Measurements from ENCODE around the gene SHISAL1.

The SHISAL1 gene

GRCh38 chr22:44312766-44313165 lies at the start of gene SHISAL1:
Gene SHISAL1 (minus strand): TSS chr22:44312951. CDS start chr22:44300945, 12,006 bp downstream.
- ATAC-seq, result no peak

DNA sequence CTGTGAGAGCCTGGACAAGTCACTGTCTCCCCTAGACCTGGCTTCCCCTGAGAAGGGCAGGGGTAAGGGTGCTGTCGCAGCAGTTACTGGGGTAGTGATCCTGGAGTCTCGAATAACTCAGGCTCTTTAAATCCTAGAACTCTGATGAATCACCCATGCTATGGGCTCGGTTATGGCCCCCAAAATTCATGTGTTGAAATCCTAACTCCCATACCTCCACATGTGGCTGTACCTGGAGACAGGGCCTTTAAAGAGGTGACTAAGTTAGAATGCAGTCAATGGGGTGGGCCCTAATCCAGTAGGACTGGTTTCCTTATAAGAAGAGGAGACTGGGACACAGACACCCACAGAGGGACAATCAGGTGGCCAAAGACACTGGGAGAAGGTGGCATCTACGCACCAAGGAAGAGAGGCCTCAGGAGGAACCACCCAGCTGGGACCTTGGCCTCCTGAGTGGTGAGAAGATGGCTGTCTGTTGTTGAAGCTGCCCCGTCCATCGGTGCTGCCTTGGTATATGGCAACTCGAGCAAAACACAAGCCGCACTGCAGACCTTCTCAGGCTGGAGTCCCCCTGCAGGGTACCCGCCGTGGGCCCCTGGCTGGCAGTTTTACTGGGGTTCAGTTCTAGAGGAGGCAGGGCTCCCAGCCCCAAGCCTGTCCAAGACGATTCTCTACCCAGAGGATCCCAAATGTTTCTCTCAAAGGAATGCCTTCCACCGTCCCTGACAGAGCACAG lies 48.8 kb upstream of the SHISAL1 start:
- ATAC-seq, result no peak

- ATAC-seq, result no peak
Measured at GRCh38 chr22:44360668-44361381, 48.1 kb upstream of the SHISAL1 start.

GRCh38 chr22:44360306-44360667 lies 47.5 kb upstream of the SHISAL1 start:
- ATAC-seq, result no peak

DNA sequence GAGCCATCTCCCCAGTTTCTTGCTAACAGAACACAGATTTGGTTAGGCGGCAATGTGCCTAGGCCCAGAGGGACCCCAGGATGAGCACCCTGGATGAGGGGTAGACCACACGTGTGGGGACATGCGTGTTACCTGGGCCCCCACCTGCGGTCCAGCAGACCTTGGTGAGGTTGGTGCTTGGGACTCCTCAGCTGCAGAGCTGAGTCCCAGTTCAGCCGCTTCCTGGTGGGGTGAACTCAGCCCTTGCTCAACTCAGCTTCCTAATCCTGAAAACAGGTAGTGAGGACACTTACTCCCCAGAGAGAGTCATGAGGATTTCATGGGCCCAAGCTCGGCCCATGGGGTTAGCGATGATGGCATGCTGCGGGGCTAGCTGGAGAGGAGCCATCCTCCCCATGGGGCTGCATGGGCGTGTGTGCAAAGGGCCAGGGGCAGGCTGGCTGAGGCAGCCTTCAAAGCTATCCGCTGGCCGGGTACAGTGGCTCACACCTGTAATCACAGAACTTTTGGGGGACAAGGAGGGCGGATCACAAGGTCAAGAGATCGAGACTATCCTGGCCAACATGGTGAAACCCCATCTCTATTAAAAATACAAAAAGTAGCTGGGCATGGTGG lies 46.9 kb upstream of the SHISAL1 start:
- ATAC-seq, result no peak

- ATAC-seq, result no peak
Measured at GRCh38 chr22:44358709-44359440, 46.1 kb upstream of the SHISAL1 start.

DNA sequence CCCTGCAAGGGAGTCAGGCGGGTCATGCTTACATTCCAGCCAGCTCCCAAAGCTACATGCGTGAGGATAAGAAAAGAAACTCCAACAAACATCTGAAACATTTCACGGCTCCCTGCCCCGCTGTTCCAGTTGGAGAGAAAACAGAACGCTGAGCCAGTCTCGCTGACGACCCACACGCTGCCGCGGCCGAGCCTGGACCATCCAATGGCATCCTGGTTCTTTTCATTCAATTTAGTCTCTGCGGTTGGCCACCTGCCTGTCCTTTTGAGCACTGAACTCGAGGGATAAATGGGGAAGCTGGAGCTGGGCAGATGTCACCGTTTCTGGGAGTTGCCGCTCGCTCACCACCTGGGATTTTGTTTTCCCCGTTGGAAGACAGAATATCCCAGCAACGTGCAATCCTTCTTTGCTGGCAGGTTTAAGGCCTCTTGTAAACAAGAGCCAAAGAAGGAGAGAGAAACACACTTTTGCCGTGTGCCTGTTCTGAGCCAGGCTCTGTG lies 45.3 kb upstream of the SHISAL1 start:
- ATAC-seq, result no peak

DNA sequence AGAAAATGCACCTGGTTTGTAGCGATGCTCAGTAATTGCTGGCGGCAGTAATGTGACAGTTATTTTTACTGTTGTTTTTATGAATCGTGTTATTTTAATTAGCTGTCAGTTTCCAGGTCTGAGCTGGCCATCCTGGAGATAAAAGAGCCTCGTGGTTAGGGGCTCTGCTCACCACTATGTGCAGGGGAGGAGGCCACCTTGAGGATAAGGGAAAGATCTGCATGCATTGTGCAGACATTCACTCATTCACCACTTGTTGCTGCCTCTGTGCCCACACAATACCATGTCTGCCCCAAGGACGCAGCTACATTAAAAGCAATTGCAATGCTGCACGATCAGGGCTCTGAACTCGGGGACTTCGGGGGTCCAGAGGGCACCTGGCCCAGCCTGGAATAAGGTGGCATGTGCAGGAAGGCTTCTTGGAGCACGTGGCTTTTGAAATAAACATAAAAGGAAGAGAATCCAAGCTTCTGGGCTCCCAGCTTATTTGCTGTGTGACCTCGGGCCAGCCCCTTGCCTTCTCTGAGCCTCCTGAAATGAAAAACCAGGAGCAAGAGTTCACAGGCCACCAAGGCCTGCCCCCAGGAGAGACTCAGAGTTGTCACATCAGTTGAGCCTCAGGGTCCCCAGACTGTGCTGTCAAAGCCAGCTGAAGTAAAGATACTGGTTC lies 44.7 kb upstream of the SHISAL1 start:
- ATAC-seq, result no peak

GRCh38 chr22:44355716-44356070 lies 42.9 kb upstream of the SHISAL1 start:
- no peak for ATAC-seq

DNA sequence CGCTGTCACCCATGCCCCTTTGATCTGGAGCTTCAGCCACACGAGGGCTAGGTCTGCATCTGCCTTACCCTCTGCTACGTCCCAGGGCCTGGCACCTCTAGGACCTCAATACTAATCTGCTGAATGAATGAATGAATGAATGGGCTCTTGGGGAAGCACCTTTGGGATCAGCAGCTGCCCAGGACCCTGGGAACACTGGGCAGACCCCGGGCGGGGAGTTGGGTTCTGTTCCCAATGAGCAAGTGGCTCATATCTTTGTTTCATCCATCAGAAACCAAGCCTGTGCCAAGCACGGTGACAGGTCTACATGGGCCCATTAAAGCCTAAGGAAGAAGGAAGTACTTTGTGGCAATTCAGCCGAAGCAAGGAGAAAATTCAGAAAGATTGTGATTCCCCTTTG lies 41.5 kb upstream of the SHISAL1 start:
- ATAC-seq, result no peak

DNA sequence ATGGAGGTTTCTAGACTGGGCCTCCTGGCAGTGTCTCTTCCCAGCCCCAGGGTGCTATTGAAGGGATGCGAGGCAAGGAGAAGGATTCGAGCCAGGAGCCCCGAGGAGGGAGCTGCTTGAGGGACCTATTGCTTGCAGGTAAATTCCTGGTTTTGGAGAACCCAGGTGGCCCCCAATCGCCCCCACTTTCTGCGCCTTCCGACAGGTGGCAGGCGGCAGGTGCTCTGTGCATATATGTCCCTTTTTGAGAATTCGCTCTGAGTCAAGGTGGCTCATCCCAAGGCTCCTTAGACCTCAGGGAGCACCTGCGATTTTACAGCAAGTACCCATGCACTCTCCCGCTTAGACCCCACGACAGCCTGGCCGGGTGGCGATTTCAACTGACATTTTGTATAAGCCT lies 40.3 kb upstream of the SHISAL1 start:
- no peak for ATAC-seq

- no peak for ATAC-seq
Measured at GRCh38 chr22:44352378-44353035, 39.8 kb upstream of the SHISAL1 start.

DNA sequence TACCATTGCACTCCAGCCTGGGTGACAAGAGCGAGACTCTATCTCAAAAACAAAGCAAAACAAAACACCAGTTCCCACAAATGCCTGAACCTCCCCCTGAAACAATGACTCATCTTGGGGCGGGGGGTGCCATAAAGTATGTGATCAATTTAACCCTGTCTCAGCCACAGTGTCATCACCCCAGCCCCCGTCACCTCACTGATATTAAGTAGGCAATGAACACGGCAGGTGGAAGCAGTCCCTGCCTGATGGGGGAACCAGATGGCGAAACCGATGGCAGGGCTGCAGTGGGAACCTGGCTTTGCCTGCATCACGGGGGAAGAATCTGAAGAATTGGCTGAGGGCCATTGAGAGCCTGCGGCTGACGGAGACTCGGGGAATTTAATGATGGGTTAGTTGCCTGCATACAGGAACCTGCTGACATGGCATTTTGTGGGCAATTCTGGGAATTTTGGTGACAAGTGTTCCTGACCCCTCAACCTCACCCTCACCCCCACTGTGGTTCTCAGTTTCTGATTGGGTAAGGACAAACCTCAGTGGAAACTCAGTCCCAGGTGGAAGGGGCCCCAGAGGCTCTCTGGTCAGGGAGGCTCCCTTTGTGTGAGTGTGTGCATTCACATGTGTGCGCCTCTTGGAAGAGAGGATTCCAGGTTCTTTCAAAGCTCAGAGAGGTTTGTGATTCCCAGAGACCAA lies 39.1 kb upstream of the SHISAL1 start:
- ATAC-seq, result peak; percentile 39 to 51

GRCh38 chr22:44351037-44351436 lies 38.3 kb upstream of the SHISAL1 start:
- no peak for ATAC-seq

DNA sequence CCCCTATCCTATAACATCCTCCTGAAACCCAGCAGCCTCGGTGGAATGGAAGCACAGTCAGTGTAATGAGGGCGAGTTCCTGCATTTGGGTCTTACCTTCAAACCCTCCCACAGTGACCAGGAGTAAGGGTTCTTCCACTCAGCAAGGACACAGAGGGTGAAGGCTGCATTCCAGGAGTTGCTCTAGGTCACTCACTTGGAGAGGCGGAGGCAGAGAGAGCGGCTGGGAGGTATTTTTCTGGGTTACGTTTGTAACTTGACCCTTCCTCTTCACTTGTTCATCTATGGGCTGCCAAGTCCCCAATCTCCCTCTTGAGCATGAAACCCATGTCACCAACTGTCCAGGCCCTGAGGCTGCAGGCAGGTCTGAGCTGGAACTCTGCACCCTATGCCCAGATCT lies 36.8 kb upstream of the SHISAL1 start:
- no peak for ATAC-seq

GRCh38 chr22:44348971-44349560 lies 36.3 kb upstream of the SHISAL1 start:
- no peak for ATAC-seq

GRCh38 chr22:44347549-44347948 lies 34.8 kb upstream of the SHISAL1 start:
- no peak for ATAC-seq

GRCh38 chr22:44347080-44347479 lies 34.3 kb upstream of the SHISAL1 start:
- ATAC-seq, result no peak

DNA sequence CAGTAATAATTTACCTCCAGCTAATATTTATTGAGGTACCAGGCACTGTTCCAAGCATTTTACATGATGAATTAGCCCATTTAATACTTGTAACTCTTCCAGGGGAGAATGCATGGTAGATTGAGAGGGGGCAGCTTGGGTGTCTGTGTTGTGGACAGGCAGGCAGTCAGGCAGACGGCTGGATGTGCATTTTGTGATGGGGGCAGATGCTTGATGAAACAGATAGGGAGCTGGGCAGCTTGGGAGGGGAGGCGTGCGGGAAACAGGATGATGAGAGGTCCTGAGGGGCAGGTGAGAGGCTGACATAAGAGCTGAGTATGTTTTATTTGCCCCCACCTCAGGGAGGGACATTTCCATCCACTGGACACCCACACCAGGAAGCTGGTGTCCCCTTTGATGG lies 33.1 kb upstream of the SHISAL1 start:
- no peak for ATAC-seq

DNA sequence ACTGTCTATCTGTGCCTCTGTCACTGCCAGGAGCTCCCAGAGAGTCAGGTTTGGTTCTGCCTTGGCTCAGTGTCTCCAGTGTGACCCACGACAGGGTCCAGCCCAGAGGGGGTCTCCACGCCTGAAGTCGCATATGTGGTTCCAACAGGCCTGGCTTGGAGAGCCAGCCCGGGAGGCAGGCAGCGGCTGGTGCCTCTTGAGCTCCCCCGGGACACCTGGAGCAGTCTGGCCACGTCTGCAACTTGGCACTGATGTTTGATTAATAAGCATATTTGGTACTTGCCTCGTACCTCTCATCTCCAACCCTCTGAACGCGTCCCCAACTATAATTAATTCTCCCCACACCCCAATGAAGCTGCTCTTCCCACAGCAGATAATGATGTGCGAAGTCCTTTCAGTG lies 31.7 kb upstream of the SHISAL1 start:
- ATAC-seq, result no peak

GRCh38 chr22:44342347-44342956 lies 29.7 kb upstream of the SHISAL1 start:
- ATAC-seq, result no peak

Measured in activated CD4-positive, CD25-positive, alpha-beta regulatory T cell treated with anti-CD3 and anti-CD28 coated beads, Interleukin-2, amount 50 U/mL, for 24 hours (primary cell).